HUES64 (cell line): Measurements from ENCODE around the gene RPRD1B.

Experiments
- H3K27ac ChIP-seq: 2 replicates; pipeline ENCODE4 v1.7.0; 2013; ENCODE audit warnings: low read depth, low read length, inconsistent platforms
- H3K27me3 ChIP-seq: 2 replicates; pipeline ENCODE4 v1.6.1; 2013; ENCODE audit warnings: mild to moderate bottlenecking, low read length; ENCODE audit not compliant: insufficient read depth
- H3K36me3 ChIP-seq: 2 replicates; pipeline ENCODE4 v1.6.1; 2013; ENCODE audit warnings: mild to moderate bottlenecking, low read length; ENCODE audit not compliant: insufficient read depth
- H3K4me1 ChIP-seq: 2 replicates; pipeline ENCODE4 v1.6.1; 2013; ENCODE audit warnings: mild to moderate bottlenecking, low read length, moderate library complexity; ENCODE audit not compliant: insufficient read depth
- H3K4me3 ChIP-seq: 2 replicates; pipeline ENCODE4 v1.5.1; 2013; ENCODE audit warnings: mild to moderate bottlenecking, low read length, moderate library complexity
- H3K9ac ChIP-seq: 2 replicates; pipeline ENCODE4 v1.6.1; 2013; ENCODE audit warnings: mild to moderate bottlenecking, low read depth, low read length
- H3K9me3 ChIP-seq: 2 replicates; pipeline ENCODE4 v1.6.1; 2013; ENCODE audit warnings: low read depth, low read length; ENCODE audit not compliant: insufficient read depth
- WGBS: fragments of 150-250, 120-280 bp; methylation state at CpG from one replicate; pipeline ENCODE4 v1.1.7; 2013; ENCODE audit warnings: missing lambda C conversion rate; 5-methylcytosine and 5-hydroxymethylcytosine counted together

Gene RPRD1B

GRCh38 chr20:38139977-38140753 lies 106.6 kb downstream of the RPRD1B start:
- Histone ChIP-seq H3K27me3 (no peaks in the 10 kb centered on the region), H3K9me3 (no peaks in the 10 kb centered on the region), H3K4me1 (peaks cover 15% of the 10 kb centered on the region; the same call in 1 of the 2 replicates), H3K36me3 (no peaks in the 10 kb centered on the region), H3K4me3 (no peak overlapping the region), H3K9ac (no peak overlapping the region), H3K27ac (no peak overlapping the region)
- WGBS: 77% methylated on average over 11 of the region's 12 CpGs

- Histone ChIP-seq H3K36me3 (no peaks in the 10 kb centered on the region), H3K27me3 (no peaks in the 10 kb centered on the region), H3K9ac (no peak overlapping the region), H3K27ac (no peak overlapping the region), H3K4me3 (no peak overlapping the region), H3K4me1 (peaks cover 15% of the 10 kb centered on the region; the same call in 1 of the 2 replicates), H3K9me3 (no peaks in the 10 kb centered on the region)
- 76% methylated on average over 23 of the region's 23 CpGs for WGBS
Measured at GRCh38 chr20:38141204-38141888, 107.8 kb downstream of the RPRD1B start.
